H1 (cell line): ENCODE measurements around the gene PPM1M.

Experiments
- CBX8 ChIP-seq: fragments of 300-800, 300-1000 bp; sonication (generic); IDR thresholded peaks from 2 replicates; pipeline ENCODE4 v1.7.1; 2016; ENCODE audit warnings: low read depth, low read length, borderline replicate concordance
- CHD2 ChIP-seq: IDR thresholded peaks from 2 replicates; pipeline ENCODE4 v1.6.1; 2012; ENCODE audit warnings: low read length, improper control_type of control experiment
- EP300 ChIP-seq, 2 experiments: IDR thresholded peaks; 1 replicate in 1 of 2; 2 replicates in 1 of 2; pipeline ENCODE4 v1.6.1; 2011 to 2012; ENCODE audit warnings: low read depth in 2 of 2, low read length in 2 of 2, mild to moderate bottlenecking in 2 of 2, borderline replicate concordance in 1 of 2, inconsistent platforms in 1 of 2, moderate library complexity in 1 of 2
- EZH2 ChIP-seq: fragments of 200-600 bp; sonication (generic); IDR thresholded peaks from 2 replicates; pipeline ENCODE4 v1.7.1; 2012; ENCODE audit warnings: low read depth, mild to moderate bottlenecking, moderate library complexity, low read length, inconsistent platforms; ENCODE audit not compliant: severe bottlenecking
- GABPA ChIP-seq: IDR thresholded peaks from 2 replicates; pipeline ENCODE4 v1.6.1; 2011; ENCODE audit warnings: mild to moderate bottlenecking, low read length, moderate library complexity, borderline replicate concordance; ENCODE audit not compliant: insufficient read depth
- JUND ChIP-seq: IDR thresholded peaks from 2 replicates; pipeline ENCODE4 v1.6.1; 2011; ENCODE audit warnings: mild to moderate bottlenecking, improper control_type of control experiment, low read length
- KDM1A ChIP-seq: fragments of 200-600, 300-600 bp; sonication (generic); IDR thresholded peaks from 2 replicates; pipeline ENCODE4 v1.7.1; 2016; ENCODE audit warnings: mild to moderate bottlenecking, low read length, borderline replicate concordance
- POLR2A ChIP-seq, 2 experiments: IDR thresholded peaks; 1 replicate in 1 of 2; 2 replicates in 1 of 2; pipeline ENCODE4 v1.6.1; 2011; ENCODE audit warnings: low read depth in 2 of 2, low read length in 2 of 2, mild to moderate bottlenecking in 2 of 2; ENCODE audit errors: control extremely low read depth in 1 of 2
- POLR2AphosphoS5 ChIP-seq: IDR thresholded peaks from 2 replicates; pipeline ENCODE4 v1.6.1; 2011; ENCODE audit warnings: low read depth, low read length
- TF ChIP-seq, protein P1 (sequence below), 3 experiments: IDR thresholded peaks; 1 replicate in 2 of 3; 2 replicates in 1 of 3; pipeline versions ENCODE4 v1.5.1 to v1.6.1; 2011; ENCODE audit warnings: low read length in 3 of 3, mild to moderate bottlenecking in 3 of 3, inconsistent platforms in 2 of 3, low read depth in 1 of 3, moderate library complexity in 1 of 3; ENCODE audit not compliant: insufficient read depth in 1 of 3; ENCODE audit errors: control extremely low read depth in 1 of 3

GRCh38 chr3:52256622-52257021 lies 11.1 kb downstream of the PPM1M start:
- TF ChIP-seq KDM1A (no peak), CHD2 (no peak), EZH2 (no peak), POLR2AphosphoS5 (no peak), POLR2A (IDR thresholded peaks at IDR 0.05; ENCODE audit: control extremely low read depth in 1 of 2, low read depth in 2 of 2, low read length in 2 of 2) (no peak), EP300 (IDR thresholded peaks at IDR 0.05; ENCODE audit: borderline replicate concordance in 1 of 2, low read depth in 2 of 2, low read length in 2 of 2) (no peak), JUND (no peak), CBX8 (no peak), GABPA (no peak)
- TF ChIP-seq, protein P1, sequence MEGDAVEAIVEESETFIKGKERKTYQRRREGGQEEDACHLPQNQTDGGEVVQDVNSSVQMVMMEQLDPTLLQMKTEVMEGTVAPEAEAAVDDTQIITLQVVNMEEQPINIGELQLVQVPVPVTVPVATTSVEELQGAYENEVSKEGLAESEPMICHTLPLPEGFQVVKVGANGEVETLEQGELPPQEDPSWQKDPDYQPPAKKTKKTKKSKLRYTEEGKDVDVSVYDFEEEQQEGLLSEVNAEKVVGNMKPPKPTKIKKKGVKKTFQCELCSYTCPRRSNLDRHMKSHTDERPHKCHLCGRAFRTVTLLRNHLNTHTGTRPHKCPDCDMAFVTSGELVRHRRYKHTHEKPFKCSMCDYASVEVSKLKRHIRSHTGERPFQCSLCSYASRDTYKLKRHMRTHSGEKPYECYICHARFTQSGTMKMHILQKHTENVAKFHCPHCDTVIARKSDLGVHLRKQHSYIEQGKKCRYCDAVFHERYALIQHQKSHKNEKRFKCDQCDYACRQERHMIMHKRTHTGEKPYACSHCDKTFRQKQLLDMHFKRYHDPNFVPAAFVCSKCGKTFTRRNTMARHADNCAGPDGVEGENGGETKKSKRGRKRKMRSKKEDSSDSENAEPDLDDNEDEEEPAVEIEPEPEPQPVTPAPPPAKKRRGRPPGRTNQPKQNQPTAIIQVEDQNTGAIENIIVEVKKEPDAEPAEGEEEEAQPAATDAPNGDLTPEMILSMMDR (IDR thresholded peaks at IDR 0.05; ENCODE audit: control extremely low read depth in 1 of 3, insufficient read depth in 1 of 3, low read depth in 1 of 3, low read length in 3 of 3): no peak
